Spleen (tissue), 7 donors: Measurements from ENCODE around the gene PRICKLE1.

Experiments used
- POLR2A ChIP-seq, 3 donors: fragments of 450-650 bp; IDR thresholded peaks; one replicate each; pipeline ENCODE4 v1.5.1; 2017; ENCODE audit warnings: antibody characterized with exemption in 3 of 3, mild to moderate bottlenecking in 1 of 3
- POLR2AphosphoS5 ChIP-seq, 3 donors: sonication (generic); formaldehyde crosslinking; IDR thresholded peaks; one replicate each; pipeline ENCODE4 v1.5.1; 2017; ENCODE audit warnings: antibody characterized with exemption in 3 of 3
- TF ChIP-seq, protein P1 (sequence below), 11 experiments: fragments of 200-600 bp in 7 of 11; fragments of 450-650 bp in 4 of 11; sonication (generic) in 4 of 11; IDR thresholded peaks in 8 of 11; conservative IDR thresholded peaks in 3 of 11; 1 replicate in 7 of 11; 2 replicates in 4 of 11; pipeline versions ENCODE4 v1.4.0 to v1.8.0; 2016 to 2021; ENCODE audit warnings: antibody characterized with exemption in 11 of 11, inconsistent platforms in 4 of 11, mild to moderate bottlenecking in 1 of 11
- donor health status: DM: no; HTN: no; CAD: no; lungs with moderate emphysema.
- donor health status: DM: no; HTN: no; CAD: no.
- donor health status: DM: no; HTN: no; CAD: no.

DNA sequence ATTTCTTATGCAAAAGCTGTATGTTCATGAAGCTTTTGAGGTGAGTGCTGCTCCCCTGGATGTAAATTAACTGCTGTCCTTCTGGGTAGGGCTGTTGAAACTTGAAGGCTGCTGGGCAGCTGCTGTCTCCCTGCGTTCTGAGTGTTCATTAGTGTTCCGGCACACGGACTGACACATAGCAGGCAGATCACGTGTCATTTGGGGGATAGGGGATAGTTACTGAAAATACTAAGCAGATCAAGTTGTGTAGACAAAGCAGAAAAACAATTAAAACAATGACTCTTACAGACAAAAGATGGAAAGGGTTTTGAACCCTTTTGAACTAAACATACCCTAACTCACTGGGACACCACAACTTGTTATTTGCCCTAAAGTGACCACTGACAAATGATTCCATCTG, 82.5 kb downstream of the PRICKLE1 start:
- TF ChIP-seq, protein P1, sequence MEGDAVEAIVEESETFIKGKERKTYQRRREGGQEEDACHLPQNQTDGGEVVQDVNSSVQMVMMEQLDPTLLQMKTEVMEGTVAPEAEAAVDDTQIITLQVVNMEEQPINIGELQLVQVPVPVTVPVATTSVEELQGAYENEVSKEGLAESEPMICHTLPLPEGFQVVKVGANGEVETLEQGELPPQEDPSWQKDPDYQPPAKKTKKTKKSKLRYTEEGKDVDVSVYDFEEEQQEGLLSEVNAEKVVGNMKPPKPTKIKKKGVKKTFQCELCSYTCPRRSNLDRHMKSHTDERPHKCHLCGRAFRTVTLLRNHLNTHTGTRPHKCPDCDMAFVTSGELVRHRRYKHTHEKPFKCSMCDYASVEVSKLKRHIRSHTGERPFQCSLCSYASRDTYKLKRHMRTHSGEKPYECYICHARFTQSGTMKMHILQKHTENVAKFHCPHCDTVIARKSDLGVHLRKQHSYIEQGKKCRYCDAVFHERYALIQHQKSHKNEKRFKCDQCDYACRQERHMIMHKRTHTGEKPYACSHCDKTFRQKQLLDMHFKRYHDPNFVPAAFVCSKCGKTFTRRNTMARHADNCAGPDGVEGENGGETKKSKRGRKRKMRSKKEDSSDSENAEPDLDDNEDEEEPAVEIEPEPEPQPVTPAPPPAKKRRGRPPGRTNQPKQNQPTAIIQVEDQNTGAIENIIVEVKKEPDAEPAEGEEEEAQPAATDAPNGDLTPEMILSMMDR (IDR thresholded peaks at IDR 0.05 in 8 of 11, conservative IDR thresholded peaks at IDR 0.05 in 3 of 11): no peak
- TF ChIP-seq POLR2A (IDR thresholded peaks at IDR 0.05): no peak
- TF ChIP-seq POLR2AphosphoS5 (IDR thresholded peaks at IDR 0.05): no peak
